Urinary bladder (tissue), 4 donors: ENCODE data around the gene STAT6. TPM values are rescaled to one million over a fixed set of nuclear protein-coding genes. Genes with fewer than 3 reads are reported as not detected.
"Not testable (repeated sequence)": the region's sequence is repeated elsewhere in the genome, so short reads cannot be mapped to it uniquely, and the experiment has no call there.

ENCODE experiments used
- DNase-seq: peaks from one replicate; pipeline ENCODE4 v3.0.0-alpha.2; 2015; ENCODE audit errors: extremely low spot score
- H3K27ac ChIP-seq: one replicate; pipeline ENCODE4 v1.5.1; 2013; ENCODE audit warnings: low read depth, mild to moderate bottlenecking, moderate library complexity
- H3K36me3 ChIP-seq: one replicate; pipeline ENCODE4 v1.6.1; 2013; ENCODE audit warnings: mild to moderate bottlenecking, moderate library complexity; ENCODE audit not compliant: insufficient read depth
- H3K4me1 ChIP-seq: one replicate; pipeline ENCODE4 v1.6.1; 2013; ENCODE audit warnings: mild to moderate bottlenecking, moderate library complexity; ENCODE audit not compliant: insufficient read depth
- H3K4me3 ChIP-seq: one replicate; pipeline ENCODE4 v1.5.1; 2013; ENCODE audit warnings: low read depth, low read length
- WGBS: extraction: QIAGEN DNeasy Blood & Tissue Kit; methylation state at CpG from one replicate; pipeline ENCODE4 v1.1.7; 2013; 5-methylcytosine and 5-hydroxymethylcytosine counted together
- polyA plus RNA-seq: library from polyadenylated mRNA; stranded (reverse); fragments of 200-250 nt; gene quantifications from one replicate; pipeline ENCODE4 v1.2.3, GENCODE V29; 2013
- total RNA-seq: library from RNA; depleted of rRNA; stranded (reverse); fragments of >200 nt; gene quantifications from one replicate; pipeline ENCODE4 v1.2.3, GENCODE V29; 2014
- donor health status: healthy with polysubstance abuse.
- donor health status: healthy.

Gene STAT6
- total and polyA plus RNA-seq, 2 donors, result 60.5 to 172 TPM

- peak; percentile 50 for DNase-seq
- H3K4me1 ChIP-seq, result no peaks in the 10 kb centered on the region
- H3K4me3 ChIP-seq, result peak overlapping the region; percentile 80
- under 1% methylated on average over 45 of the region's 45 CpGs for WGBS
- no peaks in the 10 kb centered on the region for H3K36me3 ChIP-seq
- H3K27ac ChIP-seq, result peak overlapping the region; percentile 82
These were observed 21.6 kb downstream of the STAT6 start for GRCh38 chr12:57089271-57090245.

DNA sequence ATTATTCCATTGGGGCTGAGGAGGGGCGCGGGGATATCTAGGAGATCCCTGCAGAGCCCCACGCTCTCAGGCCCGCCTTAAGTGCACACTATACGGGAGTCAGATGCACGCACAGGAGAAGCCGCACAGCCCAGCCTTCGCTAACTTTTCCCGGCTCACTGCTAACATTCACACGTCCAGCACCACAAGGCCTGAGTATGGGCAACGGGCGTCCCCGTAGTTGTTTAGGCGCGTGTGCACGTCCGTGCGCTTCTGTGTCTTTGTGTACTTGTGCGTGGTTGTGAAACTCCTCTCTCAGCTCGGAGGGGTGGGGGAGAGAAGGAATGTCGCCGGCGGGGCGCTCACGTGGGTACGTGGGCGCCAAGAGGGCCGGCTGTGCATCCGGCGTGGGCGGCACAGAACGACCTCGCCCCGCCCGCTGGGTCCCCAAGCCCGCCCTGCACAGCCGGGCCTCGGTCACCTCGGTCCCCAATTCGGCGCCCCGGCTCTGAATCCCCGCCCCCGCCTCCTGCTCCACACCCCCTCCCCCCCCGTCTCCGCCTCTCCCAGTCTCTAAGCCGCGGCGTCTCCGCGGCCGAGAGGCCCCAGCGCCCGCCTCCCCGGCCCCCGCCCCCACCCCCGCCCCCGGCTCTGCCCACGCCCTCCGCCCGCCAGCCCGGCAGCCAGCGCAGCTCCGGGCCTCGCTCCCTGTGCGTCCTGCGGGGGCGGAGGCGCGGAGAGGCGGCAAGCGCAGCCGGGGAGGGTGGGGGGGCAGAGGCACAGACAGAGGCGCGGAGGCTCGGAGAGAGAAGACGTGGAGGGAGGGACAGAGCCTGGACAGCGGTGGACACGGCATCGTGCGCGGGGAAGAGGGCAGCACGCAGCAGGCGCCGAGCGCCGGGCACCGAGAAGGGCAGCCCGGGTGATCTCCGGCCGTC is 22.6 kb downstream of the STAT6 start, which contains the start of gene NAB2:
Gene NAB2 (plus strand): TSS at position 761 of the 917 bp plus-strand sequence. CDS start 158 bp downstream, outside the sequence.
- Histone ChIP-seq H3K4me1 (no peaks in the 10 kb centered on the region), H3K4me3 (peak within 1 kb of the TSS; percentile 80), H3K36me3 (no peaks in the 10 kb centered on the region), H3K27ac (peak within 1 kb of the TSS; percentile 97)
- WGBS, result under 1% methylated on average over 91 of the region's 91 CpGs
- DNase-seq, result peak; percentile 88

DNA sequence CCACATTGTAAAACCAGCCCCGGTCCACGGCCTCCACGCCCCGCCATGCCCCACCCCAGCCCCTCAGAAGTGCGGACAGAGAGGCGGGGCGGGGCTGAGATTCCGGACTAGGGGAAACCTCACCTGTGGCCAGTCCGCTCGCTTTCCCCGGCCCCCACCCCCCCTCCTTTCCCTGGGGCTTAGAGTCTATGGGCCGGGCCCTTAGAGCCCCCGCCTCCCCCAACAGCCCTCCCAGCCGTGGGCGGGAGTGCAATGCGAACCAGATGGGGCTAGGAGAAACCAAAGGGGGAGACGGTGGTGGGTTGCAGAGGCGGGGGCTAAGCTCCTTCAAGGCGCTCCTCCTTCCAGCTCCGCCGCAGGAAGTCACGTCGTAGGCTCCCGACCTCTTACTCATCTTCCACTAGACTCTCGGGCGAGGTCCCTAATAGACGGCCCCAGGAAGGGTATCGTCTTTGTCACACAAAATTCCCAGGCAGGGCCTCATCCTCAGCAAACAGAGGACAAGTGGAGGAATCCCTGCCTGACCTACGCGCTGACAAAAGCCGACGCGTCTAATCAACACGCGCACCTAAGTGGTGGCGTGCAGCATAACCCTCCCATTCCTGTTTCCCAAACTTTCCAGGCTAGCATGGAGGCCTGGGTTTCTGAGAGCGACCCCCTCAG is 23.3 kb downstream of the STAT6 start:
- H3K4me1 ChIP-seq, result no peaks in the 10 kb centered on the region
- H3K4me3 ChIP-seq, result peak overlapping the region; percentile 65
- H3K36me3 ChIP-seq, result no peaks in the 10 kb centered on the region
- peak overlapping the region; percentile 97 for H3K27ac ChIP-seq
- DNase-seq, result peak; percentile 94
- under 1% methylated on average over 37 of the region's 37 CpGs for WGBS

- WGBS, result under 1% methylated on average over 52 of the region's 52 CpGs
- peak; percentile 70 for DNase-seq
- Histone ChIP-seq H3K27ac (peak overlapping the region; percentile 99), H3K36me3 (no peaks in the 10 kb centered on the region), H3K4me3 (peak overlapping the region; percentile 65), H3K4me1 (no peaks in the 10 kb centered on the region)
These were observed 24.0 kb downstream of the STAT6 start for GRCh38 chr12:57087010-57087690.

- peak overlapping the region; percentile 99 for H3K27ac ChIP-seq
- under 1% methylated on average over 14 of the region's 14 CpGs for WGBS
These were observed 24.6 kb downstream of the STAT6 start for GRCh38 chr12:57086493-57087009.

GRCh38 chr12:57085999-57086492 is 25.1 kb downstream of the STAT6 start:
- DNase-seq, result peak; percentile 87
- no peak overlapping the region for H3K4me3 ChIP-seq
- peak overlapping the region; percentile 99 for H3K27ac ChIP-seq
- no peaks in the 10 kb centered on the region for H3K36me3 ChIP-seq
- no peaks in the 10 kb centered on the region for H3K4me1 ChIP-seq
- 3% methylated on average over 12 of the region's 12 CpGs for WGBS

More at GRCh38 chr12:57086493-57087009, 24.6 kb downstream of the STAT6 start:
- H3K4me3 ChIP-seq, result peak overlapping the region; percentile 65
- DNase-seq, result peak; percentile 83
- H3K36me3 ChIP-seq, result no peaks in the 10 kb centered on the region
- H3K4me1 ChIP-seq, result no peaks in the 10 kb centered on the region

DNA sequence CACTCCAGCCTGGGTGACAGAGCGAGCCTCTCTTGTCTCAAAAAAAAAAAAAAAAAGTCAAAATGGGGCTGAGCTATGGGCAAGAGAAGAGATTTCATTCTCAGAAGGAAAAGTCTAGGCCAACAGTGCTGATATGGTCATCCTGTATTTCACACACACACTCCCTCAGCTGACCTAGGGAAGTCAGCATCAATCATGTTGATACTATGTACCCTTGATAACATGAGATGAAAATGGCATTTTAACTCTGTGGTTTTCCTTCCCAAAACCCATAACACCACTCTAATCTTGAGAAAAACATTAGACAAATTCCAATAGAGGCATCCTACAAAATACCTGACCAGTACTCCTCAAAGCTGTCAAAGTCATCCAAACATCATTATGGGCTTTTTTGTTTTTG is 30.3 kb downstream of the STAT6 start:
- Histone ChIP-seq H3K27ac (no peak overlapping the region), H3K36me3 (no peaks in the 10 kb centered on the region), H3K4me3 (no peak overlapping the region), H3K4me1 (no peaks in the 10 kb centered on the region)
- no peak for DNase-seq
- 96% methylated on average over 1 of the region's 1 CpG for WGBS

GRCh38 chr12:57079821-57080220 is 31.3 kb downstream of the STAT6 start:
- DNase-seq, result no peak
- Histone ChIP-seq H3K4me1 (no peaks in the 10 kb centered on the region), H3K36me3 (no peaks in the 10 kb centered on the region), H3K27ac (no peak overlapping the region), H3K4me3 (no peak overlapping the region)
- 70% methylated on average over 1 of the region's 1 CpG for WGBS

GRCh38 chr12:57078519-57079404 is 32.4 kb downstream of the STAT6 start, which contains the start of gene NEMP1:
Gene NEMP1 (minus strand): TSS chr12:57078791. CDS start chr12:57078745, 46 bp downstream.
- peak within 1 kb of the TSS; percentile 68 for H3K4me3 ChIP-seq
- DNase-seq, result peak; percentile 99
- H3K27ac ChIP-seq, result peak within 1 kb of the TSS; percentile 66
- WGBS, result under 1% methylated on average over 39 of the region's 39 CpGs
- no peaks in the 10 kb centered on the region for H3K4me1 ChIP-seq
- peaks cover 2% of the 10 kb centered on the region for H3K36me3 ChIP-seq

- H3K4me1 ChIP-seq, H3K36me3 ChIP-seq, DNase-seq, H3K27ac ChIP-seq, H3K4me3 ChIP-seq: not testable (repeated sequence)
- WGBS, result 97% methylated on average over 6 of the region's 6 CpGs
These were observed 37.4 kb downstream of the STAT6 start for GRCh38 chr12:57073566-57074450.

DNA sequence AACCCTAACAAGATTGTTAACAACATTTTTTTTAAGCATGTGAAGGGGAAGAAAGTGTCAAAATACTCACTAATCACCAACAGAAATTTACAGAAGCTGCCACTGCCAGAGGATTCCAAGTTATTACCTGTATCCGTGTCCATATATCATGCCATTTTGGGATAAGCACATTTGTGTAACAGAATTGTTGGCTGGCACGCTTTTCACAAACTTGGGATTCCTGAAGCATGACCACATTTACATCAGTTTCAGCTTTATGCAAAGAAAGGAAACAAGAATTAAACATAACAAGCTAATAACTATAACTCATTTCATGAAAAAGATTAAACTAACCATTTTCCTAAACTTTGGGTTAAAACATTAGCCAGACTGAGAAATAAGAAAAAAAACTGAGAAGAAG is 38.5 kb downstream of the STAT6 start:
- WGBS, result 54% methylated on average over 2 of the region's 2 CpGs
- H3K36me3 ChIP-seq, result peaks cover 2% of the 10 kb centered on the region
- DNase-seq, result no peak
- H3K4me3 ChIP-seq, result no peak overlapping the region
- H3K27ac ChIP-seq, result no peak overlapping the region
- H3K4me1 ChIP-seq, result no peaks in the 10 kb centered on the region
